ENCODE measurements around the gene ZNF385B. TPM values are rescaled to one million over a fixed set of nuclear protein-coding genes. Genes with fewer than 3 reads are reported as not detected.

Gene ZNF385B
- total RNA-seq, 1 donor from 2014 or later = 0.25 TPM

GRCh38 chr2:179495315-179495714, 366.1 kb downstream of the ZNF385B start:
- TF ChIP-seq CTCF (IDR thresholded peaks at IDR 0.05; ENCODE audit: insufficient read depth, low read length, poor library complexity, severe bottlenecking) = no peak
- Histone ChIP-seq H3K36me3 (ENCODE audit: control insufficient read depth, insufficient read depth, low read length) (no peaks in the 10 kb centered on the region), H3K4me3 (ENCODE audit: low read depth, low read length) (no peak overlapping the region), H3K27me3 (ENCODE audit: control insufficient read depth, insufficient read depth, low read length) (no peaks in the 10 kb centered on the region)
- no peak for DNase-seq (ENCODE audit: low read depth)

- no peak overlapping the region for H3K4me3 ChIP-seq (ENCODE audit: low read depth, low read length)
- H3K36me3 ChIP-seq (ENCODE audit: control insufficient read depth, insufficient read depth, low read length) = no peaks in the 10 kb centered on the region
- no peak for DNase-seq (ENCODE audit: low read depth)
- no peaks in the 10 kb centered on the region for H3K27me3 ChIP-seq (ENCODE audit: control insufficient read depth, insufficient read depth, low read length)
- no peak for TF ChIP-seq CTCF (IDR thresholded peaks at IDR 0.05; ENCODE audit: insufficient read depth, low read length, poor library complexity, severe bottlenecking)
These were observed 372.8 kb downstream of the ZNF385B start for GRCh38 chr2:179488563-179488962.

- no peak overlapping the region for H3K4me3 ChIP-seq (ENCODE audit: low read depth, low read length)
- no peaks in the 10 kb centered on the region for H3K27me3 ChIP-seq (ENCODE audit: control insufficient read depth, insufficient read depth, low read length)
- DNase-seq (ENCODE audit: low read depth) = no peak
- no peaks in the 10 kb centered on the region for H3K36me3 ChIP-seq (ENCODE audit: control insufficient read depth, insufficient read depth, low read length)
- no peak for TF ChIP-seq CTCF (IDR thresholded peaks at IDR 0.05; ENCODE audit: insufficient read depth, low read length, poor library complexity, severe bottlenecking)
These were observed 374.2 kb downstream of the ZNF385B start for GRCh38 chr2:179487010-179487731.

- DNase-seq (ENCODE audit: low read depth) = no peak
- no peaks in the 10 kb centered on the region for H3K36me3 ChIP-seq (ENCODE audit: control insufficient read depth, insufficient read depth, low read length)
- H3K27me3 ChIP-seq (ENCODE audit: control insufficient read depth, insufficient read depth, low read length) = no peaks in the 10 kb centered on the region
- H3K4me3 ChIP-seq (ENCODE audit: low read depth, low read length) = no peak overlapping the region
- TF ChIP-seq CTCF (IDR thresholded peaks at IDR 0.05; ENCODE audit: insufficient read depth, low read length, poor library complexity, severe bottlenecking) = no peak
These were observed 378.3 kb downstream of the ZNF385B start for GRCh38 chr2:179483131-179483530.

- no peak overlapping the region for H3K4me3 ChIP-seq (ENCODE audit: low read depth, low read length)
- H3K36me3 ChIP-seq (ENCODE audit: control insufficient read depth, insufficient read depth, low read length) = no peaks in the 10 kb centered on the region
- no peak for TF ChIP-seq CTCF (IDR thresholded peaks at IDR 0.05; ENCODE audit: insufficient read depth, low read length, poor library complexity, severe bottlenecking)
- no peak for DNase-seq (ENCODE audit: low read depth)
- H3K27me3 ChIP-seq (ENCODE audit: control insufficient read depth, insufficient read depth, low read length) = no peaks in the 10 kb centered on the region
These were observed 381.5 kb downstream of the ZNF385B start for GRCh38 chr2:179479947-179480346.

- Histone ChIP-seq H3K36me3 (ENCODE audit: control insufficient read depth, insufficient read depth, low read length) (no peaks in the 10 kb centered on the region), H3K4me3 (ENCODE audit: low read depth, low read length) (no peak overlapping the region), H3K27me3 (ENCODE audit: control insufficient read depth, insufficient read depth, low read length) (no peaks in the 10 kb centered on the region)
- TF ChIP-seq CTCF (IDR thresholded peaks at IDR 0.05; ENCODE audit: insufficient read depth, low read length, poor library complexity, severe bottlenecking) = no peak
- DNase-seq (ENCODE audit: low read depth) = no peak
These were observed 382.6 kb downstream of the ZNF385B start for GRCh38 chr2:179478771-179479170.

Measured in kidney epithelial cell (primary cell).